HG02852 (cell line): ENCODE data around the gene GIGYF2.
"Not testable (repeated sequence)": the region's sequence is repeated elsewhere in the genome, so short reads cannot be mapped to it uniquely, and the experiment has no call there.

Source experiments
- ATAC-seq: cut with Tn5 transposase; IDR thresholded peaks from one replicate; pipeline ENCODE4 v1.9.1; 2021; ENCODE audit warnings: mild to moderate bottlenecking, moderate library complexity; ENCODE audit not compliant: unreplicated experiment

The GIGYF2 gene

DNA sequence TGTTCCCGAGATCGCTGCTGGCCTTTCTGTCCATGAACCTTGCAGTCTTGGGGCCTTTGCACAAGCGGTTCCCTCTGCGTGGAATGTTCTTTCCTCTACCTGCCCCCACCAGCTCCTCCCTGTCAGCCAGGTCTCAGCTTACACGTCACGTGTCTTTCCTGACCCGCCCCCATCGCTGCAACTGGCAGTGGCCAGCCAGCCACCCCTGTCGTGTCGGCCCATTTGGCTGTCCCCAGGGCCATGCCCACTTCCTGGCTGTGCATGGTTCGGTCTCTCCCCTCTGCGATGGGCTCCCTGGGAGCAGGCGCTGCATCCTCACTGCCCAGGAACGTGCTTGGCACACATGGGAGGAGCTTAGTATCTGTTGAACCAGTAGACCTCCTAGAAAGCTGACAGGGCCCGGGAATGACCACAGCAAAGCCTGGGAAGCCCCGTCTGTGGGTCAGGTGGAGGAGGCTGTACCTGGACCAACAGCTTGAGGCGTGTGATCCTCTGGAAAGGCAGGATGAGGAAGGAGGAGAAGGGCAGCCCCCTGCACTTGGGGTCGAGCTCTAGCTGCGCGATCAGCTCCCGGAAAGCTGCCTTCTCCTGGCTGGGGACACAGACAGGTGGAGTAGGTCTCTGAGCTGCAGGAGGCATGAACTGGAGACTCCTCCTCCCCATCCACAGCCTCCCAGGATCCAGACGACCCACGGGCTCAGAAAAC is 193.9 kb downstream of the GIGYF2 start:
- no peak for ATAC-seq

DNA sequence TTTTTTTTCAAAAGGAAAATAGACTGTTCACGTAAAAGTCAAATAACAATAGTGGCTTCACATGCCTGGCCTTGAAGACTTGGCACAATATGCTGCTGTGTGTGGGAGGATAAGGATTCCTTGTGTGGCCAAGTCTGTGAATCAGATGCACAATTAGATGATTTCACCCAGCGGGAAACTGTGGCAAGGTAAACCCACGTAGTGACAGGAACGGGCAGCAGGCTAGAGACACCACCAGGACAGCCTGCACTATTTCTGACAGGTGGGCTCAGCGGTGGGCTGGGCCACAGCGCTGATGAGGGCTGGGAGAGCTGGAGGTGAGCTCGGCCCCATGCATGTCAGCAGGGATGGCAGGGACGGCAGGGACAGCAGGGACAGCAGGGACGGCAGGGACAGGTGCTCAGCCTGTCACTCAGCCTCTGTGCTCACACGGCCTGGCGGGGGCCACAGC is 194.5 kb downstream of the GIGYF2 start:
- ATAC-seq = no peak

DNA sequence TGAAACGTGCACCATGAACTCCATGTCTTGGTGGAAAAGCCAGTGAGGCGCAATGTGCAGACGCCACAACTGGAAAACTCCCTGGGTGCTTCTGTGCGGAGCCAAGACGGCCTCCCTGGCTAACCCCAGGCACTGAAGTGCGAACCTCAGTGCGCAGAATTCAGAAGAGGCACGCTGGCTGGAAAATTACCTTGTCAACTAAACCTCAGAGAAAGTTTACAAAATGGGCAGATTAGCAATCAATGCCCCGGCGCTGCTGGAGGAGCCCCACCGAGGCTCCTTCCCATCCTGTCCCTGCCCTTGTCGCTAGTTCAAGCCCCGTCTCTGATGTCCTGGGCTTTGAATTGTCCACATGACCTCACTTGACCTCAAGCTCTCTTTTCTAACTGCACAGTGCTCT is 195.1 kb downstream of the GIGYF2 start:
- no peak for ATAC-seq

DNA sequence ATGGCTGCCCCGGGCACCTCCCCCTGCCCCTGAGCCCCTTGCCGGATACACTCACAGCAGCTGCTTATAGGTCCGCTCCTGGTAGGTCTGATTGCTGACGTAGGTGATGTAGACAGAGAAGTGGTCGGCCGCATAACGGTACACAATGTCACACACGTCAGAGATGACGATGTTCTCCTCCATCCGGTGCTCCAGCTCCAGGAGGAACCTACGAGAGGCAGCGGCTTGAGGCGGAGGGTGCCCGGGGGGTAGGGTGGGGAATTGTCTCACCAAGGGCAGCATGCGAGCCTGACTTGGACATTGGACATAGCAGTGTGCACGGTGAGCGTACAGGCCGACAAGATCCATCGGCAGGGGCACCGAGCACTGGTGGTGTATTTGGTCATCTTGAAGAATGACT is 195.7 kb downstream of the GIGYF2 start:
- ATAC-seq = no peak

DNA sequence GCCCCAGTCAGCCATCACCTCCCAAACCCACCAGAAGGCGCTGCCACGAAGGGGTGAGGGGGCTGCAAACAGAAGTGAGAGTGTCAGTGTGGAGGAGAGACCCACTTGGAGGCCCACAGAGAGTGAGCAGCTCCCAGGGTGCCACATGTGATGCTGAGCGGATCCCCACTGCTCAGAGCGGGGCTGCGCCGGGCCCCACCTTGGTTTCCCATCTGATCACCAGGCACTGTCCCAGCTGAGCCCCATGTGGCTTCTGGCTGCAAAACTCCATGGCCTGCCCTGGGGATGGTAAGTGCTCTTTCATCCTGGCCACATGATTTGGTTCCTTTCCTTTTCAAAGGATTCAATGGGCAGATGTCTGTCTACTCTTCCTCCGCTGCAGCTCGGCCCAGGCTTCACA is 196.7 kb downstream of the GIGYF2 start:
- no peak for ATAC-seq

DNA sequence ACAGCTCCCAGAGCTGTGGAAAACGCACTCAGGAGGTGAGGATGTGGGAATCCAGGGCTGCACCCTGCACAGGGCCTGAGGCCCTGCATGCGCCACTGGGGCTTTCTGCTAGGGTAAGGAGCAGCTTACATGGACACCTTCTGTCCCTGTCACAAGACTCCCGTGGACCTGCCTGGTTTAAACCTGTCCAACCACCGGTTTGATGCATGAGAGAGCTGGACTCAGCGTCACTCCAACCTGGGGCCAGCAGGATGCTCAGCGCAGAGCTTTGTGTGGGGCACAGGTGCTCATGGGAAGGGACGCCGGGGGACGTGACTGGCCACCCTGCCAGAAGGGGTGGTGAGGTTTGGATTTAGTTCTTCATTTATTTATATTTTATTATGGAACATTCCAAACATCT is 197.1 kb downstream of the GIGYF2 start:
- ATAC-seq = no peak

DNA sequence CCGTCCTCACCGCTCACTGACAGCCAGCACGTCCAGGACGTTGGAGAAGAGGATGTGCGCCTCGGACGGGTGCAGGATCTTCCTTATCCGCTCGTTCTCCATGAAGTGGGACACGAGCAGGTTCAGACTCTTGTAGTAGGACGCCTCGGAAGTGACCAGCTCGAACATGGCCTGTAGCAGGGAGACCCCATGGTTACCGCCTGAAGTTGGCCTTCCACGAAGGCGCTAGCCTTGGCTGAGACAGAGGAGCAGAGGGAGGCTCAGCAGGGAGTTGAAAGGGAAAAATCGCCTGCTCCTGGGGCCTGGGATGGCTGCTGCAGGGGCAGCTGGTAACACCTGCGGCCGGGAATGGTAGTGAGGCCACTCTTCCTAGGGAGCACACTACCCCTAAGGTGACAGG is 197.6 kb downstream of the GIGYF2 start:
- no peak for ATAC-seq

DNA sequence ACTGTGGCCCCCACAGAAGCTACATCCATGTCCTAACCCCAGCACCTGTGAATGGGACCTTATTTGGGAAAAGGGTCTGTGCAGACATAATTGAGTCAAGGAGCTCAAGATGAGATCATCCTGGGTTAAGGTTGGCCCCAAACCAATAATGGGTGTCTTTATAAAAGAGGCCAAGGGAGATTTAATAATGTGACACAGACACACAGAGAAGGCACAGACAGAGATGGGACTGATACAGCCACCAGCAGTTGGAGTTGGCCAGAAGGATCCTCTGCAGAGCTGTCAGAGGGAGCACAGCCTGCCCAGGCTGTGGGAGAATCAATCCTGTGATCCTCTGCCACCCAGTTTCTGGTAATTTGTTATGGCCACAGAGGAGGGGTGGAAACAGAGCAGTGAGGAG is 199.0 kb downstream of the GIGYF2 start:
- ATAC-seq = no peak

DNA sequence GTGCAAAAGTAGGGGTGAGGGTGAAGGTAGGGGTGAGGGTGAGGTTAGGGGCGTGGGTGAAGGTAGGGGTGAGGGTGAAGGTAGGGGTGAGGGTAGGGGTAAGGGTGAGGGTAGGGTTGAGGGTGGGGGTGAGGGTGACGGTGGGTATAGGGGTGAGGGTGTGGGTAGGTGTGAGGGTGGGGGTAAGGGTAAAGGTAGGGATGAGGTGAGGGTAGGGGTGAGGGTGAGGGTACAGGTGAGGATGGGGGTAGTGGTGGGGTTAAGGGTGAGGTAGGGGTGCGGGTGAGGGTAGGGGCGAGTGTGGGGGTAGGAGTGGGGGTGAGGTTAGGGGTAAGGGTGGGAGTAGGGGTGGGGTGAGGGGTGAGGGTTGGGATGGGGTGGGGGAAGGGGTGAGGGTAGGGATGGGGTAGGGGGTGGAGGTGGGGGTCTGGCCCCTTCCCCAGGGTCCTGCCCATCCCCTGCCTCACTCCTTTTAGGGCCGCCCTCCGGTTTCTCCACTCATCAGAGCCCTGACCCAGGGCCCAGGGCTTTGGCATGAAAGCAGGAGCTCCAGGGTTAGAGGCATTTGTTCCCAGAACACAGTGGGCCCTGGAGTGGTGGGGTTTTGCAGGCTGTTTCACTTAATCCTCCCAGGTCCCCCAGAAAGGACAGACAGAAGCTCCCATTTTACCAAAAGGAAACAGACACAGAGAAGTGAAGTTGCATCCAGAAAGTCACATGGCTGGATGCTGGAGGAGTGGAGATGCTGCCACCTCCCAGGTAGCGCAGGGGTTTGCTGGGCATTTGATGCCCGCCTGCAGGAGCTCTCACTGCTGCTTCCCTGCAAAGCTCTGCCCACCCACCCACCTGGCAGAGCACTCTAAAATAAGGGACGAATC is 199.8 kb downstream of the GIGYF2 start:
- no peak for ATAC-seq

DNA sequence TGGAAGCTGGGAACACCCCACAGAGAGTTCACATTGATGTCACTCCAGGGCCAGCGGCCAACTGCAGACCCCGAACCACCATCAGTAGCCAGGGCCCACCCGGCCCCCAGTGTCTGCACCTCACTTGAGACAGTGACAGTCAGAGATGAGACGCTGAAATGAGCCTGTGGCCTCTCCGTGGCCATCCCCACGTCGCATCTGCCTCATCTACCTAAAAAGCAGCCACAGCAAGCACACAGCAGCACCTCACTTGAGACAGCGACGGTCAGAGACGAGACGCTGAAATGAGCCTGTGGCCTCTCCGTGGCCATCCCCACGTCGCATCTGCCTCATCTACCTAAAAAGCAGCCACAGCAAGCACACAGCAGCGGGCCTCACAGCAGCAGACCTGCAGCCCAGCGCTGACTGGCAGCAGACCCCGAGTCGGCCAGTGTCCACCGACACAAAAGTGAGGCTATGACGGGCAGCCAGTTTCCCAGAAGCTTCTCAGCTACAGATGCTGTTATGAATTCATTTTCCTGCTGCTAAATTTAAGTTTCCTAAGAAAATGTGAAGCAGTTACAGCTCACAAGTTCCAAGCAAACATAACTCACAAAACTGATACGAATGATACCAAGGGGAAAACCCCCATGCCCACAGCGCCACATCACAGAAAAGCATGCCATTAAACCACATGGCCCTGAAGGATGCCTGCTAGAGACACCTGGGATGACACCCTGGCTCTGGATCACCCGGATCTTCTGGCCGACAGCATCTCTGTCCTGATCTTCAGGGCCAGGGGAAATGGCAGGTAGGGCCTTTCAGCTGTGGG is 200.7 kb downstream of the GIGYF2 start:
- no peak for ATAC-seq

DNA sequence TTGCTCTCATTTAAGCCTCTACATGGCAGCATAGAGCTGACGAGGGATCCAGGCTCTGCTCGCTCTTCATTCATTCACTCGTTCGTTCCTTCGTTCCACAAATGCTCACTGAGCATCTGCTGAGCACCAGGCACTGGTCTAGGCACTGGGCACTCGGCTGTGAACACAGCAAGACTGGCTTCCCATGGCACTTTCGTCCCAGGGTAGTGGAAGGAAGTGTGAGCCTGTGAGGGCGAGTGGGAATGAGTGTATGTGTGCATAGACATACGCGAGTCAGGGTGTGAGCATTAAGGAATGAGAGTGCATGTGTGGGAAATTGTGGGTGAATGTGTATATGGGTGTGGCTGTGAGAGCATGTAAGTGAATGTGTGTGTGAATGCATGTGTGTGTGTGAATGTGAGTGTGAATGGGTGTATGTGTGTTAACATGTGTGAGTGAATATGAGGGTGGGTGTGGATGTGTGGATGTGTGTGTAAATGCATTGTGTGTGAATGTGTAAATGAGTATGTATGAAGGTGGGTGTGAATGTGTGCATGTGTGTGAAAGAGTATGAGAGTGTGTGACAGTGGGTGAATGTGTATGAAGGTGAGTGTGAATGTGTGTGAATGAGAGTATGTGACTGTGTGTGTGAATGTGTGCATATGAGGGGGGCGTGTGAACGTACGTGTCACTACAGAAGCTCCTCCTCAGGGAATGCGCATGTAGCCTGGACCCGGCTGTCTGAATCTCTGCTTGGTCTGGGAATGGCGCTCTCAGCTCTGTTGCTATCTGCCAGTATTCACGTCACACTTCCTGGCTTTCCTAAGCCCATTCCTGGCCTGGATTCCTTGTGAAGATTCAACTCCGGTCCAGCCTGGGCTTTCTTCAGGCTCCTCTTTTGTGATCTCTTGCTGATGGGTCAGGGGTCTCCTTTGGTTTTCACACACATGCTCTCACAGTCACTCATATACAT is 201.7 kb downstream of the GIGYF2 start:
- ATAC-seq = no peak

DNA sequence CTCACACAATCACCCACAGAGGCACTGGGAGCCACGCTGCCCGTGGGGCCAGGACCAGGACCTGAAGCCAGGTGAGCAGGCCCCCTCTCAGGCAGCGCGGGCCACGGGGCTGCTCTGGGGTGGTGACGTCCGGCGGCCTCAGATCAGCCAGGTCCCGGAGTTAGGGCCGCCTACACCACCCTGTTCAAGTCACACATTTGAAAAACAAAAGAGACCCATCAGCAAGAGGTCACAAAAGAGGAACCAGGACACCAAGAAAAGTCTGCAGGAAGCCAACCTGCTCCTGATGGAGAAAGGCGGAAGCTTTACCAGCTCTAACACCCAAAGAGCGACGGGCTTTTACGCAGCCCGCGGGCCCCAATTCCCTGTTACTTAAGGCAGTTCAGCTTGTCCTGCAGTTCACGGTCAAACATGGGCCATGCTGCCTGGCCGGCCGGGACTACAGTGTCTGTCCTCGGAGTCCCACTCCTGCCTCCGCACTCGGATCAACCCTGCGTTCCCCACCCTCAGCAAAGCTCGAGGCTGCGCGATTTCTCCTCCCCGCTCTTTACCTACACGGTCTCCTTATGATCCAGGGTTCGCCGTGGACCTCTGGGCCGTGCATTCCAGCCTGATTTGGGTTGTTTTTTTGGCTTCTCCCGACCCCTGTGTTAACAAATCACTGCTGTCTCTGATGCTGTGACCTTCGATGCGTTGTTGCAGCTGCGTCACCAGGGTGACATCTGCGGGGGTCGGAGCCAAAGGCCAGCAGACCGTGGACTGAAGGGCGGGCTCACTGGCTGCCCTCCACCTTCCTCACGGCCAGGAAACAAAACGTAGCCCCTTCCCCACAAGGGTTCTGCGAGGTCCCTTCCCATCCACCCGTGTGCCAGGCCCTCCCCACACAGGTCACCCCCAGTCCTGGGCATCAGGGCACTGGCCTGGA is 203.9 kb downstream of the GIGYF2 start:
- no peak for ATAC-seq

DNA sequence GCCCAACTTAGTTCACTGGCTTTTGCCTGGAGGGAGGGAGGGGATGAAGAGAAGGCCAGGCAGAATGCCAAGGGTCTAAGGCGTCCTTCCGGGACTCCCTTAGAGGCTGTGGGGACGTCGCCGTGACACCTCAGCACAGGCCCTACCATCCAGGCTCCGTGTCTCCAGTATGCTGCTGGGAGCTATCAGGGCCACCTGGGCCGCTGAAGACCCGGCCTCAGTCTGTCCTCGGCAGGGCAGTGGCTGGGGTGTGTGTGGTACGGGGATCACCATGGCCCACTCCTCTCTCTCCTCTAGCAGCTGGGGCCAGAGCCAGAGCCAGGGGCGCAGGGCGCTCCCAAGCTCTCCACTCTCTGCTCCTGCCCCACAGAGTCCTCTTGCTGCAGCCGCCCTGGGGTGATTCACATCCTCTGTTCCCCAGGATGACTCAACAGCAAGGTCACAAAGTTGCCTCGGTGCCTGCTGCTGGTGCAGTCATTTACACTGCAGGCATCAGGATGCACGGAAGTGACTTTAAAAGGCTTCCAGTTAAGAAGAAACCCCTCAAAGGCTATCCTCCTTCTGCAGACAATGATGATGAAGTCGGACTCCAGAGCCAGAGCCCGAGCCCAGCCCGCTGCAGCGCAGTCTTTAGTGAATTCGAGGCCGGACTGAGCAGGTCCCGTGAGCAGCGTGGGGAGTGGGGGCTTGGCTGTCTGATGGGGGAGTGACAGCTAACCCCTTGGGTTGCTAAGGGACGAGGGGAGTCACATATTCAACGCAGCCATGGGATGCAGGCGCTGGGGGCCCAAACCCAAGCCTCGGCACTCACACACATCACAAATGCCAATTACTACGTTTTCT is 204.8 kb downstream of the GIGYF2 start:
- ATAC-seq = no peak

DNA sequence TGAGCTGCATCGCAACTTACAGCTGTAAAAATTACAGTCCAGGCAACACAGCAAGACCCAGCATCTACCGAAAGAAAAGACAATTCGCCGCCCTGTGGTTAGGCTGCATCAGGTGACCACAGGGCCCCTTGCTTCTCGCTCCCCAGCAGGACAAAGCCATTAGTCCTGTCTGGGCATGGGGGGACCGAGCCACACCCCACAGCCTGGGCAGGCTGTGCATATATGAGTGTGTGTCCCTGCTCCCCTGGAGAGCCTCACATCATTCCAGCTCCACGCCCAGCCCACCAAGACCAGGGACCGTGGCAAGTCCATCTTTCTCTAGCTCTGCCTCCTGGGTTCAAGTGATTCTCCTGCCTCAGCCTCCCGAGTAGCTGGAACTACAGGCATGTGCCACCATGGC is 206.9 kb downstream of the GIGYF2 start:
- ATAC-seq = no peak

DNA sequence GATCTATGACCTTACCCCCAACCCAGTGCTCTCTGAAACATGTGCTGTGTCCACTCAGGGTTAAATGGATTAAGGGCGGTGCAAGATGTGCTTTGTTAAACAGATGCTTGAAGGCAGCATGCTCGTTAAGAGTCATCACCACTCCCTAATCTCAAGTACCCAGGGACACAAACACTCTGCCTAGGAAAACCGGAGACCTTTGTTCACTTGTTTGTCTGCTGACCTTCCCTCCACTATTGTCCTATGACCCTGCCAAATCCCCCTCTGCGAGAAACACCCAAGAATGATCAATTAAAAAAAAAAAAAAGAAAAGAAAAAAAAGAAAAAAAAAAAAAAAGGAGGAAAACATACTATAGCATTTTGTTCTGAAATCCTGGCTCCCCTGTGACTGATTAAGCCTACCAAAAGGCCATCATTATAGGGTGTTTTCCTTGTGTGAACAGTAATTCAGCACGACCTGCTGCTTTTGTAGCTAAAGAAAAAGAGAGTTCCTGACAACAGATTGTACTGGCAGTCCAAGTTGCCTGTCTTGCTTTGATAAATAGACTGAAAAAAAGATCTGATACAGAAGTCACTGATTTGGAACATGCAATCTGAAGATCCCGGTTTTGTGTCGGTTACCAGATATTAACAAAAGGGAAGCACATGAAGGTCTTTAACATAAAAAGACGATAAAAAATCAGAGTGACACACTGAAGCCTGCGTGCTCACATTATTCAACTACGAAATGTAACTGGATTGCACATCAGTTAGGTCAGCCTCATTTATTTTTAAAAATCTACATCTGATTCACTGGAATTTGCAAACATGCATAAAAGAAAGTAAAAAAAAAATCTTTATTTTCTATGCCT is 210.0 kb downstream of the GIGYF2 start:
- not testable (repeated sequence) for ATAC-seq

DNA sequence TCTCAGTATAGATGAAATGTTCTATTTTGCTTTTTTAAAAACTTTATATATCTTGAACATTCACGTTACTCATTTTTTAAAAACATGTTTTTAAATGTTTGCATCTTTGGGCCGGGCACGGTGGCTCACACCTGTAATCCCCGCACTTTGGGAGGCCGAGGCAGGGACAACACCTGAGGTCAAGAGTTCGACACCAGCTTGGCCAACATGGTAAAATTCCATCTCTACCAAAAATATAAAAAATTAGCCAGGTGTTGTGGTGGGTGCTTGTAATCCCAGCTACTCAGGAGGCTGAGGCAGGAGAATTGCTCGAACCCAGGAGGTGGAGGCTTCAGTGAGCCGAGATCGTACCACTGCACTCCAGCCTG is 210.6 kb downstream of the GIGYF2 start:
- ATAC-seq = not testable (repeated sequence)

DNA sequence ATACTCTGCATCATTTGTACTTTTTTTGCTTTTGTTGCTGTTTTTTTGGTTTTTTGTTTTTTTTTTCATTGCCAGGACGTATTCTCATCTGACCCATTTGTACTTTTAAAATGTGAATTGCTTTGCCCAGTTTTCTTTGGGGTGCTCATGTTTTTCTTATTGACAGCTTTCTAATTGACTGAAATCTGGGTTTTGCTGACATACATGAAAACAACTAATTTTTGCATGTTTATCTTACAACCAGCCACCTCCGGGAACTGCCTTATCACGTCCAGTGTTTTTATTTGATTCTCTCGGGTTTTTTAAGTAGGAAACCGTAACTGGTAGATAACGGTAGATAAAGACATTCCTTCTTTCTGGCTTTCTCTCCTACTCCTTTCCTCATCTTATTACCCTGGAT is 211.6 kb downstream of the GIGYF2 start:
- no peak for ATAC-seq
